Neural cell (in vitro differentiated cells): ENCODE results near the gene RAD51B. TPM values are rescaled to one million over a fixed set of nuclear protein-coding genes. Genes with fewer than 3 reads are reported as not detected.

Source experiments
- H2AFZ ChIP-seq: fragments of 200-600, 300-800 bp; sonication (generic), shearing (Covaris generic); 2 replicates; pipeline ENCODE4 v1.6.0; 2014; ENCODE audit warnings: low read depth, mild to moderate bottlenecking, antibody characterized with exemption, low read length, moderate library complexity
- H3F3A ChIP-seq: fragments of 200-600 bp; shearing (Covaris generic); 2 replicates; pipeline ENCODE4 v1.6.1; 2016; ENCODE audit warnings: mild to moderate bottlenecking, moderate library complexity, mixed read lengths, antibody characterized with exemption, low read length; ENCODE audit not compliant: insufficient read depth, poor library complexity, severe bottlenecking
- H3K27ac ChIP-seq: fragments of 200-600, 300-800 bp; sonication (generic), shearing (Covaris generic); 2 replicates; pipeline ENCODE4 v1.5.1; 2014; ENCODE audit warnings: mild to moderate bottlenecking, low read length, moderate library complexity
- H3K27me3 ChIP-seq: fragments of 300-800, 200-600 bp; sonication (generic), shearing (Covaris generic); 2 replicates; pipeline ENCODE4 v1.6.0; 2014; ENCODE audit warnings: mild to moderate bottlenecking, low read depth, low read length, moderate library complexity; ENCODE audit not compliant: insufficient read depth
- H3K36me3 ChIP-seq: fragments of 300-800, 200-600 bp; sonication (generic), shearing (Covaris generic); 2 replicates; pipeline ENCODE4 v1.5.1; 2014; ENCODE audit warnings: mild to moderate bottlenecking, antibody characterized with exemption, low read length, moderate library complexity; ENCODE audit not compliant: insufficient read depth
- H3K4me2 ChIP-seq: fragments of 300-800, 200-600 bp; sonication (generic), shearing (Covaris generic); 2 replicates; pipeline ENCODE4 v1.6.0; 2014; ENCODE audit warnings: mild to moderate bottlenecking, low read length
- H3K4me3 ChIP-seq: fragments of 300-800, 200-600 bp; sonication (generic), shearing (Covaris generic); 2 replicates; pipeline ENCODE4 v1.5.1; 2014; ENCODE audit warnings: mild to moderate bottlenecking, low read length, moderate library complexity
- H3K79me2 ChIP-seq: fragments of 200-600 bp; shearing (Covaris generic); replicated peaks from 2 replicates; pipeline ENCODE4 v1.6.0; 2014; ENCODE audit warnings: mild to moderate bottlenecking, low read length, moderate library complexity; ENCODE audit not compliant: insufficient read depth
- H3K9ac ChIP-seq: fragments of 300-800, 200-600 bp; sonication (generic), shearing (Covaris generic); 2 replicates; pipeline ENCODE4 v1.6.1; 2016; ENCODE audit warnings: mild to moderate bottlenecking, low read length, mixed read lengths
- H3K9me2 ChIP-seq: fragments of 200-600 bp; shearing (Covaris generic); 2 replicates; pipeline ENCODE4 v1.6.1; 2016; ENCODE audit warnings: mild to moderate bottlenecking, low read length, mixed read lengths; ENCODE audit not compliant: insufficient read depth
- H3K9me3 ChIP-seq: fragments of 200-600, 300-800 bp; sonication (generic), shearing (Covaris generic); 2 replicates; pipeline ENCODE4 v1.6.1; 2016; ENCODE audit warnings: mild to moderate bottlenecking, mixed run types, low read length, moderate library complexity, mixed read lengths
- H4K20me1 ChIP-seq: fragments of 200-600 bp; shearing (Covaris generic); 2 replicates; pipeline ENCODE4 v1.6.1; 2016; ENCODE audit warnings: mild to moderate bottlenecking, mixed run types; ENCODE audit not compliant: insufficient read depth
- EP300 ChIP-seq: fragments of 450-650 bp; conservative IDR thresholded peaks from 2 replicates; pipeline ENCODE4 v1.6.1; 2014; ENCODE audit warnings: antibody characterized with exemption, mild to moderate bottlenecking, moderate library complexity; ENCODE audit not compliant: poor library complexity, severe bottlenecking
- EZH2 ChIP-seq: fragments of 200-600, 300-800 bp; shearing (Covaris generic), sonication (generic); IDR thresholded peaks from 2 replicates; pipeline ENCODE4 v1.6.1; 2014; ENCODE audit warnings: antibody characterized with exemption, low read length, borderline replicate concordance, mild to moderate bottlenecking; ENCODE audit not compliant: insufficient read depth, poor library complexity, severe bottlenecking
- MXI1 ChIP-seq: fragments of 450-650 bp; conservative IDR thresholded peaks from 2 replicates; pipeline ENCODE4 v1.6.1; 2014; ENCODE audit warnings: antibody characterized with exemption, mild to moderate bottlenecking; ENCODE audit not compliant: poor library complexity, severe bottlenecking
- POLR2AphosphoS5 ChIP-seq: IDR thresholded peaks from 2 replicates; pipeline ENCODE4 v1.6.1; 2012
- RAD21 ChIP-seq: fragments of 450-650 bp; conservative IDR thresholded peaks from 2 replicates; pipeline ENCODE4 v1.6.1; 2014; ENCODE audit warnings: antibody characterized with exemption, mild to moderate bottlenecking, moderate library complexity
- SMC3 ChIP-seq: fragments of 450-650 bp; conservative IDR thresholded peaks from 2 replicates; pipeline ENCODE4 v1.6.1; 2014; ENCODE audit warnings: antibody characterized with exemption, mild to moderate bottlenecking, moderate library complexity; ENCODE audit not compliant: poor library complexity
- TAF1 ChIP-seq: IDR thresholded peaks from 2 replicates; pipeline ENCODE4 v1.6.1; 2012; ENCODE audit warnings: low read depth
- polyA plus RNA-seq: library from polyadenylated mRNA; depleted of rRNA; stranded (reverse); fragments of >200 nt; gene quantifications from 2 replicates; pipeline ENCODE4 v1.2.3, GENCODE V29; 2014
- TF ChIP-seq, protein P1 (sequence below): IDR thresholded peaks from 2 replicates; pipeline ENCODE4 v1.6.1; 2012; ENCODE audit warnings: borderline replicate concordance
- TF ChIP-seq, protein P2 (sequence below): fragments of 450-650 bp; IDR thresholded peaks from 2 replicates; pipeline ENCODE4 v1.5.1; 2014; ENCODE audit warnings: antibody characterized with exemption, mild to moderate bottlenecking, moderate library complexity; ENCODE audit not compliant: poor library complexity, severe bottlenecking

RAD51B gene
- polyA plus RNA-seq, 1 donor from 2014 or later: 3.1 TPM

DNA sequence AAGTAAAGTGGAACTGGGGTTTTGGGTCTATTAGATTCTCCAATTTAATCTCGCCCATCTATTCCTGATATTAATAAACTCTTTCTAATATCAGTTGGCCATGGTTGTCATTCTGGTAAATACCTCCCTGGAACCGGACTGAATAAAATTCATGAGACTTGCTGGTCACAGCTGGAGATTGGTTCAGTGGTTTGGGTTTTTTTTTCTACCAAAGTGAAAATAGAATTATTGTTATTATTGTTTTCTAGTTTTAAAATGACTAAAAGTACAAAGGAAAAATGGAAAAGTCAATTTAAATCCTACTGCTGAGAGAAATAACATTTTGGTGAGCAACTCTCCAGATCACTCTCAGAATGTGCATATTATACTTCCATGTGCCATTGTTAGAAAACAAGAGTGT lies 535.8 kb downstream of the RAD51B start:
- Histone ChIP-seq H3K9ac (no peak overlapping the region), H3K4me2 (no peak overlapping the region), H3K79me2 (no peaks in the 10 kb centered on the region), H3K9me3 (no peaks in the 10 kb centered on the region), H3K27me3 (no peaks in the 10 kb centered on the region), H3K4me3 (no peak overlapping the region), H3K36me3 (no peaks in the 10 kb centered on the region), H4K20me1 (no peaks in the 10 kb centered on the region), H3K9me2 (no peaks in the 10 kb centered on the region), H3F3A (no peaks in the 10 kb centered on the region), H2AFZ (no peak overlapping the region), H3K27ac (no peak overlapping the region)
- TF ChIP-seq RAD21 (no peak), MXI1 (no peak)
- TF ChIP-seq, protein P1, sequence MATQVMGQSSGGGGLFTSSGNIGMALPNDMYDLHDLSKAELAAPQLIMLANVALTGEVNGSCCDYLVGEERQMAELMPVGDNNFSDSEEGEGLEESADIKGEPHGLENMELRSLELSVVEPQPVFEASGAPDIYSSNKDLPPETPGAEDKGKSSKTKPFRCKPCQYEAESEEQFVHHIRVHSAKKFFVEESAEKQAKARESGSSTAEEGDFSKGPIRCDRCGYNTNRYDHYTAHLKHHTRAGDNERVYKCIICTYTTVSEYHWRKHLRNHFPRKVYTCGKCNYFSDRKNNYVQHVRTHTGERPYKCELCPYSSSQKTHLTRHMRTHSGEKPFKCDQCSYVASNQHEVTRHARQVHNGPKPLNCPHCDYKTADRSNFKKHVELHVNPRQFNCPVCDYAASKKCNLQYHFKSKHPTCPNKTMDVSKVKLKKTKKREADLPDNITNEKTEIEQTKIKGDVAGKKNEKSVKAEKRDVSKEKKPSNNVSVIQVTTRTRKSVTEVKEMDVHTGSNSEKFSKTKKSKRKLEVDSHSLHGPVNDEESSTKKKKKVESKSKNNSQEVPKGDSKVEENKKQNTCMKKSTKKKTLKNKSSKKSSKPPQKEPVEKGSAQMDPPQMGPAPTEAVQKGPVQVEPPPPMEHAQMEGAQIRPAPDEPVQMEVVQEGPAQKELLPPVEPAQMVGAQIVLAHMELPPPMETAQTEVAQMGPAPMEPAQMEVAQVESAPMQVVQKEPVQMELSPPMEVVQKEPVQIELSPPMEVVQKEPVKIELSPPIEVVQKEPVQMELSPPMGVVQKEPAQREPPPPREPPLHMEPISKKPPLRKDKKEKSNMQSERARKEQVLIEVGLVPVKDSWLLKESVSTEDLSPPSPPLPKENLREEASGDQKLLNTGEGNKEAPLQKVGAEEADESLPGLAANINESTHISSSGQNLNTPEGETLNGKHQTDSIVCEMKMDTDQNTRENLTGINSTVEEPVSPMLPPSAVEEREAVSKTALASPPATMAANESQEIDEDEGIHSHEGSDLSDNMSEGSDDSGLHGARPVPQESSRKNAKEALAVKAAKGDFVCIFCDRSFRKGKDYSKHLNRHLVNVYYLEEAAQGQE: no peak
- TF ChIP-seq, protein P2, sequence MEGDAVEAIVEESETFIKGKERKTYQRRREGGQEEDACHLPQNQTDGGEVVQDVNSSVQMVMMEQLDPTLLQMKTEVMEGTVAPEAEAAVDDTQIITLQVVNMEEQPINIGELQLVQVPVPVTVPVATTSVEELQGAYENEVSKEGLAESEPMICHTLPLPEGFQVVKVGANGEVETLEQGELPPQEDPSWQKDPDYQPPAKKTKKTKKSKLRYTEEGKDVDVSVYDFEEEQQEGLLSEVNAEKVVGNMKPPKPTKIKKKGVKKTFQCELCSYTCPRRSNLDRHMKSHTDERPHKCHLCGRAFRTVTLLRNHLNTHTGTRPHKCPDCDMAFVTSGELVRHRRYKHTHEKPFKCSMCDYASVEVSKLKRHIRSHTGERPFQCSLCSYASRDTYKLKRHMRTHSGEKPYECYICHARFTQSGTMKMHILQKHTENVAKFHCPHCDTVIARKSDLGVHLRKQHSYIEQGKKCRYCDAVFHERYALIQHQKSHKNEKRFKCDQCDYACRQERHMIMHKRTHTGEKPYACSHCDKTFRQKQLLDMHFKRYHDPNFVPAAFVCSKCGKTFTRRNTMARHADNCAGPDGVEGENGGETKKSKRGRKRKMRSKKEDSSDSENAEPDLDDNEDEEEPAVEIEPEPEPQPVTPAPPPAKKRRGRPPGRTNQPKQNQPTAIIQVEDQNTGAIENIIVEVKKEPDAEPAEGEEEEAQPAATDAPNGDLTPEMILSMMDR: no peak

DNA sequence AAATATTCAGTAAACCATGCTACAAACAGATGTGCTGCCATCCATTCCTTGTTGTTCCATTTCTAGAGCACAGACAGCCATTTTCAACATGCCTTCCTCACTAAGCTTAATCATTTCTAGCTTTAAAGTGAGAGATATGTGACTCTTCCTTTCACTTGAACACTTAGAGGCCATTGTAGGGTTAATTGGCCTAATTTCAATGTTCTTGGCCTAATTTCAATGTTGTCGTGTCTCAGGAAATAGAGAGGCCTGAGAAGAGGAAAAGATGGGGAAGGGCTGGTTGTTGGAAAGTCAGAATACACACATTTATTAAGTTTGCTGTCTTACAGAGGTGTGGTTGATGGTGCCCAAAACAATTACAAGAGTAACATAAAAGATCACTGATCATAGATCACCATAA lies 538.2 kb downstream of the RAD51B start:
- no peaks in the 10 kb centered on the region for H3K79me2 ChIP-seq
- no peaks in the 10 kb centered on the region for H4K20me1 ChIP-seq
- no peaks in the 10 kb centered on the region for H3K9me3 ChIP-seq
- no peaks in the 10 kb centered on the region for H3K9me2 ChIP-seq
- H3K4me2 ChIP-seq: no peak overlapping the region
- TF ChIP-seq, protein P2: no peak
- TF ChIP-seq TAF1 (no peak), EZH2 (no peak), MXI1 (no peak), RAD21 (no peak), EP300 (no peak), POLR2AphosphoS5 (no peak), SMC3 (no peak)
- TF ChIP-seq, protein P1: no peak
- no peak overlapping the region for H3K4me3 ChIP-seq
- H3F3A ChIP-seq: no peaks in the 10 kb centered on the region
- no peak overlapping the region for H3K27ac ChIP-seq
- no peak overlapping the region for H3K9ac ChIP-seq
- H3K36me3 ChIP-seq: no peaks in the 10 kb centered on the region
- H3K27me3 ChIP-seq: no peaks in the 10 kb centered on the region
- H2AFZ ChIP-seq: no peak overlapping the region
